Cortex of kidney (tissue), 1 donor: ENCODE results near the gene APOO.

Experiments used
- DNase-seq: peaks from one replicate; lab custom pipeline; 2025; lab: John Stamatoyannopoulos, UW

APOO gene

GRCh38 chrX:23817979-23818336 is 89.8 kb downstream of the APOO start:
- no peak for DNase-seq

GRCh38 chrX:23816179-23816578 is 91.6 kb downstream of the APOO start:
- DNase-seq, result no peak

- DNase-seq, result no peak
These were observed 92.4 kb downstream of the APOO start for GRCh38 chrX:23815376-23815775.

GRCh38 chrX:23813808-23814207 is 93.9 kb downstream of the APOO start:
- DNase-seq, result no peak

- DNase-seq, result no peak
These were observed 96.1 kb downstream of the APOO start for GRCh38 chrX:23811656-23812055.

- DNase-seq, result no peak
These were observed 96.6 kb downstream of the APOO start for GRCh38 chrX:23811108-23811651.

- no peak for DNase-seq
These were observed 97.5 kb downstream of the APOO start for GRCh38 chrX:23810279-23810678.

- no peak for DNase-seq
These were observed 102.3 kb downstream of the APOO start for GRCh38 chrX:23805389-23805788.

- no peak for DNase-seq
These were observed 103.2 kb downstream of the APOO start for GRCh38 chrX:23804578-23804977.

- no peak for DNase-seq
These were observed 103.8 kb downstream of the APOO start for GRCh38 chrX:23803931-23804381.

- DNase-seq, result no peak
These were observed 105.3 kb downstream of the APOO start for GRCh38 chrX:23802431-23802830.

- DNase-seq, result no peak
These were observed 108.2 kb downstream of the APOO start for GRCh38 chrX:23799469-23800065.

GRCh38 chrX:23797371-23798128 is 110.2 kb downstream of the APOO start:
- DNase-seq, result no peak

GRCh38 chrX:23795221-23795620 is 112.5 kb downstream of the APOO start:
- no peak for DNase-seq

- no peak for DNase-seq
These were observed 114.7 kb downstream of the APOO start for GRCh38 chrX:23792861-23793553.

- DNase-seq, result no peak
These were observed 117.6 kb downstream of the APOO start for GRCh38 chrX:23790155-23790497.

GRCh38 chrX:23789386-23790154 is 118.2 kb downstream of the APOO start:
- DNase-seq, result no peak

- DNase-seq, result no peak
These were observed 118.8 kb downstream of the APOO start for GRCh38 chrX:23788946-23789345.

GRCh38 chrX:23788521-23788920 is 119.2 kb downstream of the APOO start:
- DNase-seq, result no peak

- DNase-seq, result no peak
These were observed 120.0 kb downstream of the APOO start for GRCh38 chrX:23787745-23788118.

GRCh38 chrX:23786268-23786815 is 121.4 kb downstream of the APOO start:
- DNase-seq, result no peak

GRCh38 chrX:23785580-23785979 is 122.2 kb downstream of the APOO start:
- DNase-seq, result no peak
